GM18498 (cell line): Measurements from ENCODE around the gene SMC6.

Experiments
- ATAC-seq: cut with Tn5 transposase; IDR thresholded peaks from one replicate; pipeline ENCODE4 v1.9.1; 2021; ENCODE audit warnings: mild to moderate bottlenecking, moderate library complexity; ENCODE audit not compliant: unreplicated experiment

The SMC6 gene

GRCh38 chr2:17753803-17754663 lies at the start of gene SMC6, which contains the start of gene GEN1:
Gene SMC6 (minus strand): TSS chr2:17753810. CDS start chr2:17745946, 7,864 bp downstream.
Gene GEN1 (plus strand): TSS chr2:17754138. CDS start chr2:17759944, 5,806 bp downstream.
- ATAC-seq: peak; percentile 71

GRCh38 chr2:17800693-17801458 lies 47.3 kb upstream of the SMC6 start:
- ATAC-seq: no peak

- ATAC-seq: no peak
Measured at GRCh38 chr2:17800219-17800618, 46.6 kb upstream of the SMC6 start.

GRCh38 chr2:17799301-17800120 lies 45.9 kb upstream of the SMC6 start:
- ATAC-seq: no peak

GRCh38 chr2:17798338-17798737 lies 44.7 kb upstream of the SMC6 start:
- ATAC-seq: no peak

- no peak for ATAC-seq
Measured at GRCh38 chr2:17795309-17795708, 41.7 kb upstream of the SMC6 start.

- no peak for ATAC-seq
Measured at GRCh38 chr2:17793803-17794354, 40.3 kb upstream of the SMC6 start.

- no peak for ATAC-seq
Measured at GRCh38 chr2:17793296-17793695, 39.7 kb upstream of the SMC6 start.

- ATAC-seq: peak; percentile 48
Measured at GRCh38 chr2:17792515-17792914, 38.9 kb upstream of the SMC6 start.

- no peak for ATAC-seq
Measured at GRCh38 chr2:17791817-17792130, 38.2 kb upstream of the SMC6 start.

- ATAC-seq: no peak
Measured at GRCh38 chr2:17791121-17791816, 37.7 kb upstream of the SMC6 start.

- ATAC-seq: no peak
Measured at GRCh38 chr2:17790536-17790935, 36.9 kb upstream of the SMC6 start.

- no peak for ATAC-seq
Measured at GRCh38 chr2:17788773-17789172, 35.2 kb upstream of the SMC6 start.

GRCh38 chr2:17786727-17787126 lies 33.1 kb upstream of the SMC6 start:
- ATAC-seq: no peak

- ATAC-seq: no peak
Measured at GRCh38 chr2:17781482-17781881, 27.9 kb upstream of the SMC6 start.

GRCh38 chr2:17780546-17780945 lies 26.9 kb upstream of the SMC6 start:
- ATAC-seq: no peak

- ATAC-seq: no peak
Measured at GRCh38 chr2:17772532-17772931, 18.9 kb upstream of the SMC6 start.

GRCh38 chr2:17771956-17772355 lies 18.3 kb upstream of the SMC6 start:
- ATAC-seq: no peak

- ATAC-seq: no peak
Measured at GRCh38 chr2:17768894-17769293, 15.3 kb upstream of the SMC6 start.

- no peak for ATAC-seq
Measured at GRCh38 chr2:17765398-17765797, 11.8 kb upstream of the SMC6 start.
